Activated CD4-positive, alpha-beta T cell treated with anti-CD3 and anti-CD28 coated beads, Interleukin-2, amount 50 U/mL, for 4 hours (primary cell): Measurements from ENCODE around the gene OSGIN1.
"Not testable (repeated sequence)": the region's sequence is repeated elsewhere in the genome, so short reads cannot be mapped to it uniquely, and the experiment has no call there.

ENCODE experiments used
- DNase-seq, 2 experiments: peaks; one replicate each; pipeline ENCODE4 v3.0.0-alpha.2; 2020

The OSGIN1 gene

DNA sequence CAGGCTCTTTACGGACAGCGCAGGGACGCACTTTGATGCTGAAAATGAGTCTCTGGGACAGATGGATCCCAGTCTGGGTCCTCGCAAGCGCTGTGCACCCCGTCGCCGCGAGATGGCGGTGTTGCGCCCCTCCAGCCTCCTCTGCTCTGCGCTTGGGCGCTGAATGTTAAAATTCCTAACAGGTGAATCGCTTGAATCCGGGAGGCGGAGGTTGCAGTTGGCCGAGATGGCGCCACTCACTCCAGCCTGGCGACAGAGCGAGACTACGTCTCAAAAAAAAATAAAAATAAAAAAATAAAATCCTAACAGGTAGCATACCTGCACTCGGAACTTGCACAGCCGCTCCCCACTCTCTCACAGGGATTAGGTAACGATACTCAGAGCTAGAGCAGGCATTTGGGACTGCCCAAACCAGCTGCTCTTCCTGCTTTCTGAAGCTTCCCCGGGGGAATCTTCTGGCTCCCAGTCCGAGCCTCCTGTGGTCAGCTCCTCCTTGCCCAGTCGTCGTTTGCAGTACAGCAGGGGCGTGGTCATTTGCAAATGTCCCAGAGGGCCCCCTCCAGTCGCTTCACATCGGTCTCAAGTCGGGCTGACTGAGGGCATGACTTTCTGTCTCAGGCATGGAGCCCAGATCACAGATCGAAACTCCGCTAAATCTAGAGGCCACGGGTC is 26.2 kb upstream of the OSGIN1 start:
- DNase-seq = peak; percentile 40 to 49

DNA sequence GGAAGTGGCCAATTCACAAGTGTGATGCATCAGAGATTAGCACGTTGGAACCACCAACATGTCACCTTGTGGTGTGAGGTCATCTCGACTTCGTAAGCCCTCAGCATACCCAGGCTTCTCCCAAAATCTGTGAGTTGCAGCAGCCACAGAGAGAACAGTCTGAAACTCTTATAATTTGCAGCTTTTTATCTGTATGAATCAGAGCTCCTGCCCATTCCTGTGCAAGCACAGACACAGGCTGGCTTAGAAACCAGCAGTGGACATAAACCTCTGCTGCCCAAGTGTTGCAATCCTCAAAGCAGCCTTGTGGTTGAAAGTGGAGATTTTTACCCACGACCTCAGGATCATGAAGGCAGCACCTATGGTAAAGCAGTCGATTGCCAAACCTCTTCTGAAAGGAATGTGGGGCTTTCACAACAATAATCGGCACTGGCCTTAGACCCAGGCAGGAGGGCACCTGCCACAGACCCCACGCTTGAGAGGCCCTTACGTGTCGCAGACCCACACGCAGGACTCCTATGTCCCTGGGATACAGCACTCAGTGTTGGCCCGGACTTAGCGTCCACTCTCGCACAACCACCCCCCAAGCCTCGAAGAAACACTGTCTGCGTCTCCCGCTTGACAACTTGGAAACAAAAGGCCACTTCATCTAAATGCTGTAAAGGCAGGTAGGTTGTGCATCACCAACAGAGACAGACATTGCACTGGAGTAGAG is 24.5 kb upstream of the OSGIN1 start:
- DNase-seq = no peak

- DNase-seq = no peak
Observed at GRCh38 chr16:83929811-83930555, 23.1 kb upstream of the OSGIN1 start.

- DNase-seq = no peak
Observed at GRCh38 chr16:83930730-83931500, 22.1 kb upstream of the OSGIN1 start.

GRCh38 chr16:83931556-83931955 is 21.5 kb upstream of the OSGIN1 start:
- no peak for DNase-seq

DNA sequence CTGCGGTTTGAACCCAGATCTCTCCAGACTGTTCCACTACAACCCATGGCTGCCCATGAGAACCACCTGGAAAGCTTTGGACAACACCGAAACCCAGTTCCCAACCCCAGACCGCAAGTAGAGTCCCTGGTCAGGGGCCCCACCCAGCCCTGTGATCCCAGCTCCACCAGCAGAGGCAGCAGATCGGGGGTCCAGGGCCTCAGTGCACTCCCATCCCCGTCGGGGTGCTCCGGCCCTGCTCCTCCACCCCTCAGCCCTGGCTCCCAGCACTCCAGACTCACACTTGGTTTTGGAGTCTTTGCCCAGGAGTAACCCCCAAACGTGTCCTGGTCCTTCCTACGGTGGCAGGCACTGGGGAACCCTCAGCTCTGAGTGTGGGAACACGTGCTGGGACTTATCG is 20.7 kb upstream of the OSGIN1 start:
- DNase-seq = no peak

- no peak for DNase-seq
Observed at GRCh38 chr16:83932955-83933673, 19.9 kb upstream of the OSGIN1 start.

DNA sequence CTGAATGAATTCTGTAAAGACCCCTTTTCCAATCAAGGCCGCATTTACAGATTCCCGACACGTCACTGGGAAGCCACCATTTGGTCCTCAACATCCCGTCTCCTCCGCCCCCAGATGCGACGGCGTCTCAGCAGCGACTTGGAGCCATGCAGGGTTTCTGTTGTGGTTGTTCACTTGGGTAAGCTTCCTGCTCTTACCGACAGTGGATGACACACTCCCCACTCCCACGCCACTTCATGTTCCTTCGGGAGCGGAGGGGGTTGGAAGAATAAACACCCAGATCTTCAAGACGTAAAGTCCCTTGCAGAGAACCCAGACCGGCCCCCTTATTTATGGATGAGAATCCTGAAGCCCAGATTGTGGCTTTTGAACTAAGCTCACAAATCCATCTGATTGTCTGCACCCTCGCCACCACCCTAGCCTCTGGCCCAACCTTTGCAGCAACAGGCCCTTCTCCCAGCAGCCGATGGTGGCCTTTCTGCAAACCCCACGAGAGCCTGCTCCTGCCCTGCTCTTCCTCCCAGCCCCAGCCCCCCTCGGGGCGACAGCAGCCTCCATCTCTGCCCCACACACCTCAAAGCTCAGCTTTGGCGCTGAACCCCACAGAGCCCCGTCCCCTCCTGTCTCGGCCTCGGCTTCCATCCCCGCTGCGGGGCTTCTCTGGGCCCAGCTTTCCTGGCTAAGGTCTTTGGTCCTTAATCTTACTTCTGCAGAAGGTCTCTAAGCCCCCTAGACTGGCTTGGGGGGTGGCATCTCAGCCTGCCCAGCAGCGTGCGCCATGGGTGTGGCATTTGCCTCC is 19.0 kb upstream of the OSGIN1 start:
- no peak for DNase-seq

- DNase-seq = no peak
Observed at GRCh38 chr16:83934684-83934977, 18.4 kb upstream of the OSGIN1 start.

DNA sequence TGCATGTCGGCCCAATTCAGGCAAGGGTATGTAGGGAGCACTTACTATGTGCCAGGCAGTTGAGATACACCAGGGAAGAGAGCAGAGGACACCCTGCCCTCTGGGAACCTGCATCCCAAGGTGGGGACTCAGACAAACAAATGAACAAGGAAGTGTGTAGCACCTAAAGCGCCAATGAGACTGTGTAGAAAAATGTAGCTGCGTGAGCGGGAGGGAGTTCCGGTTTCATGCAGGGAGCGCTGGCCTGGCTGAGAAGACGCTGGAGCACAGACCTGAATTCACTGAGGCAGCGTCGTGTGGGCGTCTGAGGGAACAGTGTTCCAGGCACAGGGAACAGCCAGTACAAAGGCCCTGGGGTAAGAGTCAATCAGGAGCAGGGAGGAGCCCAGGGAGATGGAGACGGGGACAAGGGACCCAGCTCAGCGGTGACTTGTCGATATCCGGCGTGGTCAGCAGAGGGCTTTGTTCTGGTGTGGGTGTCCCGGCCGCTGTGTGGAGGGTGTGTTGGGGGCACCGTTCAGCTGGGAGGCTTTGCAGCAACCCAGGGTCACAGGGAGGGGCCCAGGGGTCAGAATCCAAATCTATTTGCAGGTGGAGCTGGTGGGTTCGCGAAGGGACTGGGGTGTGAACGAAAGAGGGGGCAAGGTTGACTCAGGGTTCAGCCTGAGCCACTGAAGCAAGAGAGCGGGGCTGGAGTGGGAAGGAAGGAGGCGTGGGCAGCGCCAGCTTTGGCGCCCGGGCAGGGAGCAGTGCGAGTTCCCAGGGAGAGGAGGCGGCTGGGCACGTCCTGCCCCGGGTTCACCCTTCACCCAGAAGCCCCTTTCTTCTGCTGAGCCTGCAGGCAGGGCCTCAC is 17.8 kb upstream of the OSGIN1 start:
- DNase-seq = no peak

DNA sequence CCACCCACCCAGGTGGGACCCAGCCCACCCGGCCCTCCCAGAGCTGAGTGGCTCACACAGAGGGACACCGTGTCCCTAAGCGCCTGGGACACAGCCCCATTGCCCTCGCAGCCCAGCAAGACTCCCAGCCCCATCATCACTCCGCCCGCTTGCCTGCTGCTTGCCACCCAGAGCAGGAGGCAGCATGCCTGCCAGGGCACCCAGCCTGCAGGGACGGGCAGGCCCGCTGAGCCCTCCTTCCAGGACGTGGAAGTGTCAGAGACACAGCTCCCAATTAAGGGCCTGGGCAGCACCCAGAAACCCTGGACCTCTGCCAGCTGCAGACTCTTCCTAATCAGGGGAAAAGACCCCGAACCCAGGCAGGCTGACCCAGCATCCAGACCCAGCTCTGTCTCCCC is 17.2 kb upstream of the OSGIN1 start:
- DNase-seq = no peak

- DNase-seq = no peak
Observed at GRCh38 chr16:83936581-83937165, 16.4 kb upstream of the OSGIN1 start.

- DNase-seq = no peak
Observed at GRCh38 chr16:83937267-83937666, 15.8 kb upstream of the OSGIN1 start.

- no peak for DNase-seq
Observed at GRCh38 chr16:83937922-83938885, 14.8 kb upstream of the OSGIN1 start.

DNA sequence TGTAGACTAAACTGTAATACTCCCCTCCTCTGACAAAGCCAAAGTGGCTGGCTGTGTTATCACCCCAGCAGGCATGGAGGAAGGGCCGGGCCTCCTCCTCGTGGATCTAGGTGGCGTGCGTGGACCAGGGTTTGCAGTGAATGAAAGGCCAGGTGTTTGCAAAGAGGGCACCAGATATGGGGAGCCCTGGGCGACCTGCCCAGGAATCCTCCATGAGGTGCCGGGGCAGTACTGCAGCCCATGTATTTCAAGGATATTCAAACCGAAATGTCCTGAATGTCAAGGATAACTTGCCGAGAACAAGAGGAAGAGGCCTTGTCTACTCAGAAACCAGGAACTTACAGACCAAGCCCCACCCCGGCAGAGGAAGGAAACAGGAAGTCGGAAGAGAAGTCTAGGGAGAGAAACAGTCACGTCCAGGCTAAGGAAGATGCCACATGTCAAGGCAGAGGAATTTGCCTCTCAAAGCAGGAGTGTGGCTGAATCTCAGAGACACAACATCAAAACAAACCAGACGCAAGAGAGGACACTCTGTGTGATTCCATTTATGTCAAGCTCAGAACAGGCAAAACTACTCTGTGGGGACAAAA is 13.7 kb upstream of the OSGIN1 start:
- DNase-seq = no peak

DNA sequence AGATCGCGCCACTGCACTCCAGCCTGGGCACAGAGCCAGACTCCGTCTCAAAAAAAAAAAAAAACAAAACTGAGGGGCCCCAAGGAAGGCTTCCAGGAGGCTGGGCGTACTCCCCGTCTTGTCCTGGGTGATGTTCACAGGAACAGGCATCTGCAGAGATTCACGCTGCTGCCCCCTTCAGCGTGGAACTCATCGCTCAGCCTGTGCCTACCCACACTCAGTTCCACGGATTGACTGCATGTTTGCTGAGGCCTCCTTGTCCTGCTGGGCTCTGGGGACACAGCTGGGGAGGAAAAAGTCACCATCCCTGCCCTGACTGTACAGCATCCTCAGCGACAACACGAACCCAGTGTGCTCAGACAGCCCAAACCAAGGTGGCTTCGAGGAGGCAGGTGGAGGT is 12.9 kb upstream of the OSGIN1 start:
- DNase-seq = no peak

DNA sequence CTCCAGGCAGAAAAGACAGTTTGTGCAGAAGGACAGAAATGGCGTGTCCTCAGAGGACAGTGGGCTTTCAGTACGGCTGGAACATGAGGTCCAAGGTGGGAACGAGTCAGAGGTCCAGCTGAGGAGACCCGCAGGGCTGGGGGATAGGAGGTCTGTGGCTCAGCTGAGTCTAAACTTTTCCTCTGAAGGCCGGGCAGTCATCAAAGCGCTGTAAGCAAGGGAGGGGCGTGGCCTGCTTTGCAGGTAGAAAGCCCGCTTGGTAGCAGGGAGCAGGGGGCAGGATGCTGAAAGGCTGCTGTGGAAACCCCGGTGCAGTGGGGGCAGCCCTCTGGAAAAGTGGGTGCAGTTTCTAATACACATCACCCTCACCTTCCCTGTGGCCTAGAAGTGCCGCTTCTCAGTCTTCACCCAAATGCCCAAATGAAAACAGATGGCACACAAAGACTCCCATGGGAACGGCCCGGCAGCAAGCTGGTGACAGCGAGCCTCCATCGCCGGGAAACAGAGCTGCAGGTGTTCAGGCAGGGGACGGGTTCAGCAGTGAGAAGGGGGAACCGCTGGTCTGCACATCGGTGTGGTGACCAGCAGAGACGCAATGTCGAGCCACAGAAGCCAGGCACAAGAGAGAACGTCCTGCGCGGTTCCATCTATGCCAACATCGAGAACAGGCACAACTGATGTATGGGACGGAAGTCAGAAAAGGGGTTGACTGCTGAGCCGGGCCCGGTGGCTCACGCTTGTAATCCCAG is 12.2 kb upstream of the OSGIN1 start:
- DNase-seq = no peak

DNA sequence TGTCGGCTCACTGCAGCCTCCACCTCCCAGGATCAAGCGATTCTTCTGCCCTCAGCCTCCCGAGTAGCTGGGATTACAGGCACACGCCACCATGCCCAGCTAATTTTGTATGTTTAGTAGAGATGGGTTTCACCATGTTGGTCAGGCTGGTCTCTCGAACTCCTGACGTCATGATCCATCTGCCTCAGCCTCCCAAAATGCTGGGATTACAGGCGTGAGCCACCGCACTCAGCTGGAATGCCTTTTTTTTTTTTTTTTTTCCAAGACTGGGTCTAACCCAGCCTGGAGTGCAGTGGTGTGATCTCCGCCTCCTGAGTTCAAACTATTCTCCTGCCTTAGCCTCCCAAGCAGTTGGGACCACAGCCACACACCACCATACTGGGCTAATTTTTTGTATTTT is 11.5 kb upstream of the OSGIN1 start:
- DNase-seq = not testable (repeated sequence)
